Esophagus squamous epithelium (tissue), 5 donors: Measurements from ENCODE around the gene RABAC1. TPM values are rescaled to one million over a fixed set of nuclear protein-coding genes. Genes with fewer than 3 reads are reported as not detected.

Source experiments
- DNase-seq: peaks from one replicate; lab custom pipeline; 2025; lab: John Stamatoyannopoulos, UW
- H3K27ac ChIP-seq, 4 donors: fragments of 200-600 bp; sonication (generic); one replicate each; pipeline ENCODE4 v1.5.1; 2016 to 2019; ENCODE audit warnings: mild to moderate bottlenecking in 1 of 4
- H3K27me3 ChIP-seq, 4 donors: fragments of 200-600 bp; sonication (generic); 1 replicate in 3 of 4; 2 replicates in 1 of 4; pipeline versions ENCODE4 v1.5.1 to v1.6.0; 2017 to 2021; ENCODE audit warnings: antibody characterized with exemption in 1 of 4
- H3K36me3 ChIP-seq, 3 donors: fragments of 200-600 bp; sonication (generic); one replicate each; pipeline ENCODE4 v1.5.1; 2016 to 2019
- H3K4me1 ChIP-seq, 3 donors: fragments of 200-600 bp; sonication (generic); one replicate each; pipeline ENCODE4 v1.5.1; 2017 to 2019
- H3K4me3 ChIP-seq, 4 donors: fragments of 200-600 bp; sonication (generic); 1 replicate in 3 of 4; 2 replicates in 1 of 4; pipeline ENCODE4 v1.5.1; 2016 to 2019; ENCODE audit warnings: mild to moderate bottlenecking in 2 of 4, moderate library complexity in 1 of 4
- H3K9me3 ChIP-seq, 3 donors: fragments of 200-600 bp; sonication (generic); one replicate each; pipeline ENCODE4 v1.5.1; 2016 to 2019
- POLR2A ChIP-seq, 4 donors: fragments of 450-650 bp; IDR thresholded peaks; one replicate each; pipeline ENCODE4 v1.6.1; 2017; ENCODE audit warnings: antibody characterized with exemption in 4 of 4, mild to moderate bottlenecking in 4 of 4, moderate library complexity in 3 of 4
- WGBS, 2 donors: methylation state at CpG; one replicate each; pipeline ENCODE4 v1.1.5; 2018; 5-methylcytosine and 5-hydroxymethylcytosine counted together
- intact Hi-C: fragments of 100-400 bp; cut with DNase I; formaldehyde crosslinking; loops from one replicate; pipeline ENCODE4 v1.15.0; 2022
- total RNA-seq, 4 donors: library from RNA; depleted of rRNA; stranded (reverse); fragments of >200 nt; gene quantifications; one replicate each; pipeline ENCODE4 v1.1.0, GENCODE V29; 2016
- TF ChIP-seq, protein P1 (sequence below), 6 experiments: fragments of 450-650 bp in 4 of 6; fragments of 200-600 bp in 2 of 6; sonication (generic) in 2 of 6; IDR thresholded peaks; one replicate each; pipeline ENCODE4 v1.5.1; 2016 to 2019; ENCODE audit warnings: antibody characterized with exemption in 6 of 6, mild to moderate bottlenecking in 4 of 6, moderate library complexity in 4 of 6
- donor health status: DM: yes; HTN: yes; CAD: no.

RABAC1 gene
- total RNA-seq, 4 donors from 2014 or later: 47.4 to 113 (median 103) TPM

DNA sequence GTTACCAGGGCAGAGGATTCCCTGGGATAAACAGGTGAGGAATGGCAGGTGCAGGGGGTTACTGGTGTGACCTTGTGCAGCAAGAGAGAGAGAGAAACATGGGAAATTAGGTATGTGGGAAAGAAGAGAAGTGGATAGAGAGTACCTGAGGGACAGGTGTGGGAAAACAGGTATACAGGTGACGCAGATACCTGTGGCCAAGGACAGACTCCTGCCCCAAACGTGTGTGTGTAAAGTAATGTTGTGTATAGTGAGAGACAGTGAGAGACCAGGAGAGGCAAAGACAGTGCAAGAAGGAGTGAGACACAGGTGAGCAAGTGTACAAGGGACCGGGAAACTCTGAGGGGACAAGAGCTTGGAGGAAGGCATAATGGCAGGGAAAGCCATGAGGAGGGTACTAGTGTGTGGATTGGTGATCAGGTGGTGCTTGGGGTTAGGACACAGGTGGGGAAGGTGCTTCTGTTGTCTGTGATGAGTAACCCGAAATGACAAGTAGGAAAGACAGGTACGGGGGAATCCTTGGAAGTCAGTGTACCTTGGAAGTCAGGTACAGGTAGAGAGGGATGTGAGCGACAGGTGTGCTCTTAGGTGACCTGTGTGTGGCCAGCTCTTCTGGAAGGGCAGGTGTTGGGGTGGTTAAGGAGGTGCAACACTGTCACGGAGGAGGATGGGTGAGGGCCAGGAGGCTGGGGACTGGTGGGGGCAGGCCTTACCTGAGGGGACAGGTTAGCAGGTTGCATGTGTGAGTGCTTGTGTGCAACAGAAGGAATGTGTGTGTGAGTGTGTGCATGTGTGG is 33.7 kb downstream of the RABAC1 start:
- H3K4me1 ChIP-seq: peaks cover 14 to 21% (median 19%) of the 10 kb centered on the region in 3 donors
- peaks cover 26 to 100% (median 61%) of the 10 kb centered on the region in 4 donors for H3K27me3 ChIP-seq
- H3K9me3 ChIP-seq: no peaks in the 10 kb centered on the region
- no peak for DNase-seq
- no peaks in the 10 kb centered on the region for H3K36me3 ChIP-seq
- intact Hi-C loops: no loop called here
- 30 to 47% methylated on average over 7 of the region's 7 CpGs for WGBS, 2 donors
- H3K27ac ChIP-seq: no peak overlapping the region
- TF ChIP-seq POLR2A (IDR thresholded peaks at IDR 0.05): no peak
- TF ChIP-seq, protein P1, sequence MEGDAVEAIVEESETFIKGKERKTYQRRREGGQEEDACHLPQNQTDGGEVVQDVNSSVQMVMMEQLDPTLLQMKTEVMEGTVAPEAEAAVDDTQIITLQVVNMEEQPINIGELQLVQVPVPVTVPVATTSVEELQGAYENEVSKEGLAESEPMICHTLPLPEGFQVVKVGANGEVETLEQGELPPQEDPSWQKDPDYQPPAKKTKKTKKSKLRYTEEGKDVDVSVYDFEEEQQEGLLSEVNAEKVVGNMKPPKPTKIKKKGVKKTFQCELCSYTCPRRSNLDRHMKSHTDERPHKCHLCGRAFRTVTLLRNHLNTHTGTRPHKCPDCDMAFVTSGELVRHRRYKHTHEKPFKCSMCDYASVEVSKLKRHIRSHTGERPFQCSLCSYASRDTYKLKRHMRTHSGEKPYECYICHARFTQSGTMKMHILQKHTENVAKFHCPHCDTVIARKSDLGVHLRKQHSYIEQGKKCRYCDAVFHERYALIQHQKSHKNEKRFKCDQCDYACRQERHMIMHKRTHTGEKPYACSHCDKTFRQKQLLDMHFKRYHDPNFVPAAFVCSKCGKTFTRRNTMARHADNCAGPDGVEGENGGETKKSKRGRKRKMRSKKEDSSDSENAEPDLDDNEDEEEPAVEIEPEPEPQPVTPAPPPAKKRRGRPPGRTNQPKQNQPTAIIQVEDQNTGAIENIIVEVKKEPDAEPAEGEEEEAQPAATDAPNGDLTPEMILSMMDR (IDR thresholded peaks at IDR 0.05): no peak
- H3K4me3 ChIP-seq: no peak overlapping the region

DNA sequence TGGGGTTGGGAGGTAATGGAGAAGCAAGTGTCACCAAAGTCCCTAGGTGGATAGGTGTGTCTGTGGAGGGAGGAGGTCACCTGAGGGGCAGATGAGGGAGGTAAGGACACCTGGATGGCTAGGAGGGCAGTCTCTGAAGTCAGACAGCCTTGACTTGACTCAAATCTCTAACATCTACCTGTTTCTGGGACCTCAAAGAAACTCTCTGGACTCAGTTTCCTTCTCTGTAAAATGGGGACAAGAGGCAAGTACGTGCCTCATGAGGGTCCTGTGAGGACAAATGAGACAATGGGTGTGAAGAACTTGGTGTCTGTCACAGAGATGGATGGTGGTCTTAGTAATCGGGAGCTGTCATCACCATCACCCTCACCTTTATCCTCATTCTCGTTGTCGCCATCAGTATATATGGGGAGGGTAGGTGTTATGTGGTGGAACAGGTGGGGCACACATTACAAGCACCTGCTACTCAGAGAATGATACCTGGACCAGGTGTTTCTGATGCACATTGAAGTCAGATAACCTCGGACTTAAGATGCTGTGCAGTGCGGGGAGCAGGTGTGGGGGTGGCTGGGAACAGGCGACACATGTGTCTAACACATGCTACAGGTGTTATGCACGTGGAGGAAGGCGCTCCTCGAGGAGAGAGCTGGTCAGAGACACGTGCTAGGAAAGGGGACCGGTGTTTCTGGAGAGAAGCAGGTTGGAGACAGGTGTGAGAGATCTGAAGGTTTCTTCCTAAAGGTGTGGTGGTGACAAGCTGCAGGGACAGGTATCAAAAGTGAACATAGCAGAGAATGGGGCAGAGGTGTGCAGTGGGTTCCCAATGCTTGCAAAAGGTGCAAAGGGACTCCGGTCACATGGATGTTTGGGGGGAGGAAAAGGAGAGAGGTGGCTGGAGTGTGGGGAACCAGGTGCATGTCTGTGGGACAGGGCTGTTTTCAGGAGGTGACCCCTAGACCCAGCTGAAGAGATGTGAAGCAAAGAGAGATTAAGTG is 34.7 kb downstream of the RABAC1 start:
- Histone ChIP-seq H3K4me1 (peaks cover 14 to 20% (median 19%) of the 10 kb centered on the region in 3 donors), H3K27ac (no peak overlapping the region), H3K9me3 (no peaks in the 10 kb centered on the region), H3K4me3 (no peak overlapping the region), H3K36me3 (no peaks in the 10 kb centered on the region), H3K27me3 (peaks cover 21 to 100% (median 52%) of the 10 kb centered on the region in 4 donors)
- no peak for TF ChIP-seq POLR2A (IDR thresholded peaks at IDR 0.05)
- TF ChIP-seq, protein P1 (IDR thresholded peaks at IDR 0.05): no peak
- intact Hi-C loops: no loop called here
- no peak for DNase-seq
- WGBS, 2 donors: 25 to 39% methylated on average over 13 of the region's 13 CpGs

DNA sequence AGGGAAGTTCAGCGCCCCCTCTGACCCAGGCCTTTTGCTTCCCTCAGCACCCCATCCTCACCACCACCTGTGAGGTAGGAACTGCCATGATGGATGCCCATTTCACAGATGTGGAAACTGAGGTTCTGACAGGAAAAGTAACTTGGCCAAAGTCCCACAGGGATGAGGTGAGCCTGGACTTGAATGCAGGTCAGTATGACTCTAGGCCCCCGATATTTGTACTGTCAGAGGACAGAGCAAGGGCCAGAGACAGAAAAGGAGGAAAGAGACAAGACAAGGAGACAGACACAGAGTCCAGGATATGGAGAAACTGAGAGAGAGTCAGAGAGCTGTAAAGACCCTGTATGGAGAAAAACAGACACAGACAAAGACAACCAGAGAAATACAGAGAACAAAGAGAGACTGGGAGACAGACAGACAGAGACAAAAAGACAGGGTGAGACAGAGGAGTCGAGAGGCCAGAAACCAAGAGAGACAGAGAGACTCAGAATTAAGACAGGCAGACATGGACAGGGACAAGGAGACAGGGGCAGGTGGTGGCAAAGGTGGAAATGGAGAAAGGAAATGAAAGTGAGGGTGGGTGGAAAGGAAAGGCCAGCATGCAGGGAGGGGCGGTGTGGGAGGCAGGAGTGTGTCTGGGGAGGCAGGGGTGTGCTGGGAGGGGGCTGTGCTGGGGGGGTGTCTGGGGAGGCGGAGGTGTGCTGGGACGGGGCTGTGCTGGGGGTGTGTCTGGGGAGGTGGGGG is 35.9 kb downstream of the RABAC1 start:
- H3K36me3 ChIP-seq: no peaks in the 10 kb centered on the region
- intact Hi-C loops: no loop called here
- TF ChIP-seq POLR2A (IDR thresholded peaks at IDR 0.05): no peak
- TF ChIP-seq, protein P1 (IDR thresholded peaks at IDR 0.05): no peak
- H3K9me3 ChIP-seq: no peaks in the 10 kb centered on the region
- no peak overlapping the region for H3K27ac ChIP-seq
- 16 to 23% methylated on average over 3 of the region's 6 CpGs for WGBS, 2 donors
- peaks cover 5 to 8% (median 7%) of the 10 kb centered on the region in 3 donors for H3K4me1 ChIP-seq
- no peak for DNase-seq
- no peak overlapping the region for H3K4me3 ChIP-seq
- peaks cover 11 to 100% (median 45%) of the 10 kb centered on the region in 4 donors for H3K27me3 ChIP-seq

DNA sequence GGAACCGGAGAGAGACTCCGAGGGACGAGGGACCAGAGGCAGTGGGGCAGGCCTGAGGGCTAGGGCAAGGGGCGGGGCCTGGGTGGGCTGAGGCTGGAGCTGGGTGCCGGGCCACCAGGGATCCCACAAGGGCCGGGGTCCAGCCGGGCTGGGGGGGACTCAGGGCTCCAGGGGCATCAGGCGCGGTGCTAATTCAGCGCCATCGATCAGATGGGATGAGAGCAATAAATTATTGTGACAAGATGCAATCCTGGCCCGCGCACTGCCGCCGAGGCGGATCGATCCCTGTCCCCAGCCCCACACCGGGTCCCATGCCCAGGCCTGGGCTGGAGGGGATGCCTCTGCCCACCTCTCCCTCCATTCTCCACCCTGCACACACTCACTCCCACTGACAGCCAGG is 36.5 kb downstream of the RABAC1 start:
- Histone ChIP-seq H3K36me3 (no peaks in the 10 kb centered on the region), H3K4me1 (peaks cover under 1 to 1% (median under 1%) of the 10 kb centered on the region in 3 donors), H3K4me3 (no peak overlapping the region), H3K9me3 (no peaks in the 10 kb centered on the region), H3K27ac (no peak overlapping the region), H3K27me3 (peaks cover 5 to 100% (median 40%) of the 10 kb centered on the region in 4 donors)
- intact Hi-C loops: no loop called here
- DNase-seq: no peak
- TF ChIP-seq, protein P1 (IDR thresholded peaks at IDR 0.05): no peak
- TF ChIP-seq POLR2A (IDR thresholded peaks at IDR 0.05): no peak
- 30 to 49% methylated on average over 12 to 16 of the region's 18 CpGs for WGBS, 2 donors
